HG02970 (cell line): ENCODE results near the gene ABCG1.

Experiments
- ATAC-seq: cut with Tn5 transposase; IDR thresholded peaks from one replicate; pipeline ENCODE4 v1.9.1; 2021; ENCODE audit warnings: mild to moderate bottlenecking, moderate library complexity, moderate number of reproducible peaks; ENCODE audit not compliant: unreplicated experiment, low FRiP score

Gene ABCG1

DNA sequence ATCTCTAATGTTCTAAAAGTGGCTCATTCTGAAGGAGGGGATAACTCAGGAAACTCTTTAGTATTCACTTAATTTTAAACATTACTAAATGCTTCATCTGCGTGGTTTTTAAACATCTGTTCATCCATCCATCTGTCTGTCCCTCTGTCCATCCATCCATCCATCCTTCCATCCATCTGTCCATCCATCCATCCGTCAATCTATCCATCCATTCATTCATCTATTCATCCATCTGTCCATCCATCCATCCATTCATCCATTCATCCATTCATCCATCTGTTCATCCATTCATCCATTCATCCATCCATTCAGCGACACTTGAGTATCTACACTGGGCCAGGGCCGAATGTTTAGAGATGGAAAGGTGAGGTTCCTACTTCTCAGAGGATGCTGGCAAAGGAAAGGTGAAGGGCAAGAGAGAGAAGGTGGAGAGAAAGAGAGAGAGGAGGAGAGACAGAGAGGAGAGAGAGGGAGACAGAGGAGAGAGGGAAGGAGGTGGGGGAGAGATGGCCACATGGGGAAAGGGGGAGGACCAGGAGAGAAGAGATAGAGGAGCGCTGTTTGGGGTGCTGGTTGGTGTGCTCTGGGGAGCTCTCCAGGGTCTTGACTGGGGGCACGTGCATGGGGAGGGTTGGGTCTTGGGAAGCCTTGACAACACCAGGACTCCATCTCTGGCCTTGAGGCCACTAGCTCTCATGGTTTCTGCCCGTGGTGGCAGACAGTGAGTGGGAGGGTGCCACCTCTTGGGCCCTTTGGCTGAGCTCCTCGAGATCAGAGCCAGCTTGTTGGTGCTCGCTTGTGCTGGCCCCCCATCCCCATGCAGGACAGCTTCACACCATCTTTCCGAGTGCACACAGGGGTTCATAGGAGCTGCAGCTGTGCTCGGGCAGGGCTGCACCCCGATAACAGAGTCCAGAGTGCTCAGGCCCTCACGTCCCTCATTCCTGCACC is 45.6 kb downstream of the ABCG1 start:
- no peak for ATAC-seq

DNA sequence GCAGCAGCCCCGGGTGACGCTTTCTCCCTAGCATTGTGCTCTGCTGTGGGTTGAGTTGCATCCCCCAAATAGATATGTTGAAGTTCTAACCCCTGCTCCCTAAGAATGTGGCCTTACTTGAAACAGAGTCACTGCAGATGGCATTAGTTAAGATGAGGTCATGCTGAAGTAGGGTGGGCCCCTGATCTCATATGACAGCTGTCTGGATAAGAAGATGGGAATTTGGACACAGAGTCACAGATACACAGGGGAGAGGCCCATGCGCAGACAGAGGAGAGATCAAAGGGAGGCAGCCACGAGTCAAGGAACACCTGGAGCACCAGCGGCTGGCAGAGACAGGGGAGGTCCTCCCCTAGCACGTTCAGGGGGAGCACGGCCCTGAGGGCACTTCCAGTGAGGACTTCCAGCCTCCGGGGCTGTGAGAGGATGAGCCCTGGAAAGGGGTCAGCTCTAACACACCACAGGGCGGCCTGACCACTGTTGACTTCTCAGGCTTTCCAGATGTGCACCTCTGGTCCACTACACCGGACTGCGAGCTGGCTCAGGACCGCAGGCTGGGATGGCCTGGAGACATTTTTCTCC is 46.4 kb downstream of the ABCG1 start:
- no peak for ATAC-seq

DNA sequence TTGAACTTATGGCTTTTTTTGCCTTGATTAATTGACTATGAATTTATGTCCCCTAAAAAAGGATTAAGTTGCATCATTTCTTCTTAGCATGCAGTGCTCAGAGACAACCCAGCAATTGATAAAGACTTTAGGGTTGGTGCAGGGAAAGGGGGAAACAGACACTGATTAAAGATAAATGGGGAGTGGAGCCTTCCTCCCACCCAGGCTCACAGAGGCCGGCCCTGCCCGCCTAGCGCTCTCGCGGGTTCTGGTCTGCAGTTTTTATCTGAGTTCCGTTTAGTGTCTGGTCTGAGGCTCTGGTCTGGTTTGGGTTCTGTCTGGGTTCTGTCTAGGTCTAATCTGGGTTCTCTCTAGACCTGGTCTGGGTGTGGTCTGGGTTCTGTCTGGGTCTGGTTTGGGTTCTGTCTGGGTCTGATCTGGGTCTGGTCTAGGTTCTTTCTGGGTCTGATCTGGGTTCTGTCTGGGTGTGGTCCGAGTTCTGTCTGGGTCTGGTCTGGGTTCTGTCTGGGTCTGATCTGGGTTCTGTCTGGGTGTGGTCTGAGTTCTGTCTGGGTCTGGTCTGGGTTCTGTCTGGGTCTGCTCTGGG is 48.1 kb downstream of the ABCG1 start:
- no peak for ATAC-seq

DNA sequence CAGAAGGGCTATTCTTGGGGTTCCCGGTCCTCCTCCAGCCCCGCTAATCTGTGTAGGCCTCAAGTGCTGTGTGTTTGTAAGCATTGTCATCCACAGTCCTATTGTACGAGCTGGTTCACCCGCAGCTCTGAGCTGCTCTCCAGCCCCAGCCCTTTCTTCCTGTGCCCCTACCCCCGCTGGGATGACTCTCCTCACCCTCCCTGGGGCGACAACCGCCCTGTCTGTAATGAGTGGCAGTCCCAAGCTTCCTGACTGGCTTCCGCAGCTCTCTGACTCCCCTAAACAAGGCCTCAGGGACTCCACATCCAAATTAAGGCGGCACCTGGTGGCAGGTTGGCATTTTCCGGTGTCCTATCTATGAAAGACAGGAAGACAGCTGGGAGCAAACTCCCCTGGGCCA is 50.4 kb downstream of the ABCG1 start:
- ATAC-seq: no peak

DNA sequence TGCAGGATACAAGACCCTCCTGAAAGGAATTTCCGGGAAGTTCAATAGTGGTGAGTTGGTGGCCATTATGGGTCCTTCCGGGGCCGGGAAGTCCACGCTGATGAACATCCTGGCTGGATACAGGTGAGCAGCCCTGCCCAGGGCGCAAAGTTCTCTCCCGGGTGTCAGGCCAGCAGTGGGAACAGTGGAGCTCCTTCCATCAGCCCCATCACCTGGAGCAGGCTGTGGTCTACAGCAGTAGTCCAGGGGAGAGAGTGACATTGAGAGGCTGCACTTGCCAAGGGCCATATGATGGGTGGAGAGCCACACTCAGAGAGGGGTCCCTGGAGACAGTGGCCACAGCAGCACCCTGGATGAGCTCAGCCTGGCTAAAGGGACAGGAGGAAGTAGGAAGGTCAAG is 52.1 kb downstream of the ABCG1 start:
- no peak for ATAC-seq

DNA sequence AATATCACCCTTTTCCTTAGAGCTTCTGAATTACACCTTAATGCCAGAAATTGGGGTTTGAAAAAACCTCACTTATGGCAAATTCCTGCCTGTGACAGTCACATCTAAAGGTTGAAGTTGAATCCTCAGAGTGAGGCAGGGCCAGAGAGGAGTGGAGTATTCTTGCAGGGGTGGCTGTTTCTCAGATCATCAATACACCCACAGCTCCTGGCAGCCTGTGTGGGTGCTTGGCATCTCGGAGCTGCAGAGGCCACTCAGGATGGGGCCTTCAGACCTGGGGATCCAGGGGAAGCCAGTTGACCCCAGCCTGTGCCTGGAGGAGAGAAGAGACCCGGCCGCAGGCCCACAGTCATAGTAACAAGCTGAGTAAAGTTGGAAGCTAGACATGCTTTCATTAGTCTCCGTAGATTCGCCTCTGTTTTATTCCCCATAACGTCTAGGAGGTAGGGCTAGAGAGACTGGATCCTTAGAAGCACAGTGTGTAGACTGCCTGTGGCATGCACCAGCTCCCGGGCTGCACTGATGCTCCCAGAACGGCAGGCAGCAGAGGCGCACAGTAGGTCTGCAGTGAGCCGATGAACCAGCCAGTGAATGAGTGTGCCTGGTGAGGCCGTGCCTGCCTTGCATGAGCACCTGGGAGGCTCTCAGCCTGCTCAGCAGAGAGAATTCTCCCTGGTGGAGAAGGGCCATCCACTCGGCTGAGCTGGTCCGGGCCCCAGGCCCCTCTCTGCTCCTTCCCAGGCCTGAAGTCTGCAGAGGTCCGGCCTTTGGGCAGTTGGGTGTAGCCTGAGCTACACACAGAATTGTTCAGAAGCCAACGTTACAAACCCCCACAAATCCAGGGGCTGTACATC is 53.4 kb downstream of the ABCG1 start:
- no peak for ATAC-seq

DNA sequence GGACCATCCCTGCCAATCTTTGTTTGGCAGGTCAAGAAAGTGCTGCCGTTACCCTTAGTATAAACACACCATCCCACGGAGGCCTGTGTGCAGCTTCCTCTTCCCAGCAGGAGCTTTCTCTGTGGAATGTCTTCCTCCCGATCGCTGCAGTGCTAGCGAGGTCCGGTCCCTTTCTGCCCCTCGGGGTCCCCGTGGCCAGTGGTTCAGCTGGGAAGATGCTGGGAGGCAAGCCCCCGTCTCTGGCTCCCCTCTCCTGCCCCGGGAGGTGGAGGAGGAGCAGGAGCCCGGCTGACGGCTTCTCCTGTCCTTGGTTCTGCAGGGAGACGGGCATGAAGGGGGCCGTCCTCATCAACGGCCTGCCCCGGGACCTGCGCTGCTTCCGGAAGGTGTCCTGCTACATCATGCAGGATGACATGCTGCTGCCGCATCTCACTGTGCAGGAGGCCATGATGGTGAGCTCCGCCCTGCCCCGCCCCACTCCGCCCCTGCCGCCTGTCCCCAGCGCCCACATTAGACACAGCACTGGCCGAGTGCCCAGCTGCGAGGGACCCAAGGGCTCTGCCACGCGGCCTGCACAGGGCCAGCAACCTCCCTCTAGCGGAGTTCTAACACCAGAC is 54.2 kb downstream of the ABCG1 start:
- ATAC-seq: no peak

DNA sequence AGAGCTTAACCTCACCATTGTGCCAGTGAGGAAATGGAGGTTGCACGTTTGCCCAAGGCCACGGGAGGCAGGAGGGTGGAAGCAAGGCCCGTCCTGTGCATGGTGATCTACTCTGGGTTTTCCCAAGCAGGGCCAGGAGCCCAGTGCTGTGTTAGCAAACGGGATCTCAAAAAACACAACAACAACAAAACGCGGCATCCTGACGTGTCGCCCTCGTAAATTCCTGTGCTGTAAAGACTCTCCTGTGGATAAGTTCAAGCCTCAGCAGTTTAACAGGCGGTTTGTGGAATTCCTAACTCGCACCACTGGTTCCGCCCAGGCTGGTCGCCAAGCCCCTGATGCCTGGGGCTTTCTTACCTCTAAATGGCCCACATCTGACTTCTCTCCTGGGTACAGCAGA is 57.1 kb downstream of the ABCG1 start:
- ATAC-seq: no peak

DNA sequence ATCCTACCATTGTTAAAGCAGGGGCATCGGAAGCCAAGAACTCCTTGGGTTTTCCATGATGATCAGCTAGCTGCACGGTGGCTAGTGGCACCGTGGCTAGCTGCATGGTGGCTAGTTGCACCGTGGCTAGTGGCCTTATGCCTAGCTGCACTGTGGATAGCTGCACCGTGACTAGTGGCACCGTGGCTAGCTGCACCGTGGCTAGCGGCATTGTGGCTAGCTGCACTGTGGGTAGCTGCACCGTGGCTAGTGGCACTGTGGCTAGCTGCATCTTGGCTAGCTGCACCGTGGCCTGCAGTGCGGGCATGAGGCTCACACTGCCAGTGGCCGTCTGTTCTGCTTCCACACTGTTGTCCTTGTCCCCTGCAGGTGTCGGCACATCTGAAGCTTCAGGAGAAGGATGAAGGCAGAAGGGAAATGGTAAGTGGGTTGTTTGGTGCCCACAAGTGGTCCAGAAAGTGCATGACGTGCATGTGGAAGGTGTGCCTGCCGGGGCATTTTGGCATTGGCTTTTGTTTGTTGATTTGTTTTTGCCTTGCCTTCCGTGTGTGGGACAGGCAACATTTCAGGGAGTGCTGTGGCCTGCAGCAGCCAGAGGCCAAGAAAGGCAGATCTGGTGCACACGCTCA is 57.7 kb downstream of the ABCG1 start:
- no peak for ATAC-seq

DNA sequence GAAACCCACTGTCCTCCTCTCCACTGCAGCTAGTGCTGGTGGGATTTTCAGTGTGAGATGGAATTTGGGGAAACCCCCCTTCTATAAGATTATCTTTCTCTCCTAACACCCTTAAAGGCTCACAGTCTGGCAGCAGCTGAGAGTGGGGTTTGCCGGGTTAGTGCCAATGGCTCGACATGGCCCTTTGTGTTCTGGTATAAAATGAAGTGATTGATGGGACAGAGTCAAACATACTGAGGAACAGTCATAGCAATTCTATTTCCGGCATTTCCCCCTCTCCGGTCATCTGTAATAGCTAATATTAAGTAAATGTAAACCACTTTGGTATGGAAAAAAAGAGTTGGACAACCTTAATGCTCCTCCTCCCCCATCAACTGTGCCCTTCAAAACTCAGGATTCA is 58.7 kb downstream of the ABCG1 start:
- no peak for ATAC-seq

DNA sequence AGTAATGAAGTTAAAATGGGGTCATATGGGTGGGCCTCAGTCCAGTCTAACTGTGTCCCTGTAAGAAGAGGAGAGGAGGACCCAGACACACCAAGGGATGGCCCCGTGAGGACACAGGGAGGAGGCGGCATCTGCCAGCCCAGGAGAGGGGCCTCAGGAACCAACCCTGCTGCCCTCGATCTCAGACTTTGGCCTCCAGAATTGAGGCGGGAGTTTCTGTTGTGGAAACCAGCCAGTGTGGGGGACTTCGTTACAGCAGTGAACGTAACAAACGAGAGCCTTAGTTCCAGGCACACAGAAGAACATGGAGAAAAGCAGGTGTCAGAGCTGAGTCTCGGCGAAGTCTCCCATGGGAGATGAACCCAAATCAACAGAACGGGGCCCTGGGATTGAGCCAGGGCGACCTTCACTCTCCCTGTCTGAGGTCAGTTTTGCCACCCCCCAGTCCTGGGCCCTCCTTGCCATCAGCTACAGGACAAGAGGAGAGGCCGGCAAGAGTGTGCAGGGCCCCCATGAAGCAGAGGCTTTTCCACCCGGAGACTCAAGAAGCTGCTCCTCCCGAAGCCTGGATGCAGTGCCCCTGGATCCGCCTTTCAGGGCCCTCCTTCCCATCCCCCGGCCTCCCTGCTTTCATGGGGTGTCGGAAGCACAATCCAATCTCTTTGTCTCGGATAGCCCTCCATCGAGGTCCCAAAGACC is 59.7 kb downstream of the ABCG1 start:
- ATAC-seq: no peak

DNA sequence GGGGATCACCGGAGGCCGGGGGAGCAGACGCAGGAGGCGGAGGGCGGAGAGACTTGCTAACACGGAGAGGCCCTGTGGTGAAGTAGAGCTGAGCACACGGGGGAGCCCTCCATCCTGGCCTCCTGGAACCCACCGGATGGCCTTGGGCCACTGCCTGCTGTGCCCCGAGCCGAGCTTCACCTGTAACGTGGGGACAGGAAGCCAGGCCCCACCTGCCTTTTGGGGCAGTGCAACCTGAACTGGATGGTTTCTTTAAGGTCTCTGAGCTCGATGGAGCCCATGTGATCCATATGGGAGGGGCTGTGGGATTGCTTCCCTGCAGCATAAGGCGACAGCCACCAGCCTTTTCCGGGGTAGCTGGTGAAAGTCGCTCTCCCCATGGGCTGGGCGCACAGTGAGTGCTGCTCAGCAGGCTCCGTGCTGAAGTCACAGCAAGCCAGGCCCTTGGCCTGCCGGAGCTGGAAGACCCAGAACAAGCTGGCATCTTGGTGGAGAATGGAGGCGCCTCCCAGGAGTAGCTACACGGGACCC is 60.5 kb downstream of the ABCG1 start:
- no peak for ATAC-seq

DNA sequence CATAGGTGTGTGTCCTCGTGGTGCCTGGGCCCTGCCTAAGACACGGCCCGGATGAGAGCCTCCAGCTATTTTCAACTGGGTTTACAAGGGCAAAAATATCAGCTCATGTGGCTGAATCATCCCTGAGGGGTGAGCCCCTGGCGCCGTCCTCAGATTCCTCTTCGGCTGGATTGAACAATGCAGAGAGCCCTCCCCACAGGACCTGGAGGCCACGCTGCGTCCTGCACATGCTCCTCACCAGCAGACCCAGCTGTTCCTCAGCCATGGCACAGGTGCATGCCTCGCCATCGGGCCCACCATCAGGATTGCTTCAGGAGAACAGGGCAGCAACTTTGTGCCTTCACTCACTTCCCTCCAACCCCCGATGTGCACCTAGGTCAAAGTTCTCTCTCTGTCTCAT is 60.9 kb downstream of the ABCG1 start:
- no peak for ATAC-seq

DNA sequence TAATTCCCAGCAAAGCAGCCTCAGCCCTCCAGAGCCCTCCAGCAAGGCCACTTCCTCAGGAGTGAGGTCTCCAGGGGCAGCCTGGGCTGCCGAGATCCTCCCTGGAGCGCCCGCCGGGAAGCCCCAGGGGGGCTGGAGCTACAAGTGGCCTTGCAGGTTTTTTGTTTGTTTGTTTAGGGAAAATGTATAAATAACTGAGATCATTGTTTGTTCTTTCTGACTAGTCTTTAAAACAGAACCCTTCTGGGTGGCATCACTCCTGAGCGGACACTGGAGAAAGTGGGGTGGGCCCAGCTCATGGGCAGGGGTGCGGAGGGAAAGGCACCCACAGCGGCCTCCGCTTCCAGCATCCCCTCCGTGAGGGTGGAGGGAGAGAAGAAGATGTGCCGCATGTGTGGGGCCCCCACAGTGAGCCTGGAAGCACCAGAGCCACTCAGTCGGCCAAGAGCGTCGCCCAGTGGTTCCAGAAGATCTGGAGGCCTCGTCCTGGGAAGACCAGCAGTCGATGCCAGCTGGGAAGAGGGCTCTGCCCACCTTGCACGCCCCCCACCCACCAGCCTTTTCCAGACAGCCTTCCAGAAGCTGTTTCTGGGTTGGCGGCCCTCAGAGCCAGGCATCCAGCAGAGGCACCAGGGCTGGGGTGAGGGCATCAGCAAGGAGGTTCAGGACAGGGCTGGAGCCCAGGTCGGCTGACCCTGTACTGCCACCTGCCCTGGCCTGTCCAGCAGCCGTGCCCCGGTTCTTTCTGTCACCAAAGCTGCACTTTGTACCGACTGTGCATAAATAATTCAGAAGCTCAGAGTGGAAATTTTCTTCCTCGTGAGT is 61.6 kb downstream of the ABCG1 start:
- no peak for ATAC-seq

DNA sequence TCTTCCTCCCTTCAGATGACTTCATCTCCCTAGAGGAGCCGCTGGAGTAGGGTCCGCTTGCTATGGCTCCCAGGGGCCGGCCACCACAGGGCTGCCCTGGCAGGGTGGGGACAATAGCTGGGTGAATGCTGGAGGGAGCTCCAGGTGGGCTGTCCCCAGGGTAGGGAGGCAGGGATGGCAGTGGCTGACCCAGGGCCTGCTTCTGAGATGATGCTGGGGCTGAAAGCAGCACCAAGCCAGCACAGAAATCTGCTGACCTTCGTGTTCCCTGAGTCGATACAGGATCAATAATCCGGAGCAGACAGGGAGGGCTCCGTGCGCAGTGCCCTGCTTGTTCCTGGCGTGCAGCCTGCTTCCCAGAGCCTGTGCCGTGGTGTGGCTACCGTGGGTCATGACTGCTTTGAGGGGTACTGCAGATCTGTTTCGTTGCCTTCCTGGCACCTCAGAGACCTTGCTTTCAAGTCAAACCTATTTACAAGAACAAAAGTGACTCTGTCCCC is 62.3 kb downstream of the ABCG1 start:
- ATAC-seq: no peak

DNA sequence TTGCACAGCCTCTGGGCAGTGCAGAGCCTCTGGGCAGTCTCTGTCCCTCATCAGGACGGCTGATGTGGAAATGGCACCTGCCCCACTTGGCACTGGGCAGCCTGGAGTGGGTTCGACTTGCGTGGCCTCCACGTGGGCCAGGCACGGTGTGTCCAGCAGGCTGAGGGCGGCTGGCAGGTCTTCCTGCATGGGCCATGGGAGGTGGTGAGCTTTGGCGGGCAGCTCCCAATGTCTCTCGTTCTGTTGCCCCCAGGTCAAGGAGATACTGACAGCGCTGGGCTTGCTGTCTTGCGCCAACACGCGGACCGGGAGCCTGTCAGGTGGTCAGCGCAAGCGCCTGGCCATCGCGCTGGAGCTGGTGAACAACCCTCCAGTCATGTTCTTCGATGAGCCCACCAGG is 63.1 kb downstream of the ABCG1 start:
- ATAC-seq: no peak

DNA sequence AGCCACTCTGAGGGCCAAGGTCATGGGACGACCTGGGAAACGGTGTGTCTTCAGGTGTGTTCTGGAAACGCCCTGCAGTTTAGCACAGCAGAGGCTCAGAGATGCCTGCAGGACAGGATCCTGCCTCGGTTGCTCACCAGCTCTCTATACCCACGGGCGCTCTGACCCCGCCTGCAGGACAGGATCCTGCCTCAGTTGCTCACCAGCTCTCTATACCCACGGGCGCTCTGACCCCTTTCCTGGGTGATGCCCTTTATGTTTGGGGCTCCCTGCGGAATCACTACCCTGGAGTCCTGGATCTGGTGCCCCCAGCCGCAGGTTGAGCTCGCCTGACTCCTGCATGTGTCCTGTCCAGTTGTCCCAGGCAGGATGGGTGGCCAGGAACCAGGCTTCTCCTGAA is 63.8 kb downstream of the ABCG1 start:
- ATAC-seq: no peak
